Activated CD8-positive, alpha-beta memory T cell treated with anti-CD3 and anti-CD28 coated beads for 24 hours (primary cell): ENCODE results near the gene RGS6.

ENCODE experiments used
- DNase-seq: peaks from one replicate; pipeline ENCODE4 v3.0.0-alpha.2; 2020

RGS6 gene

GRCh38 chr14:72416081-72416849 lies 484.0 kb downstream of the RGS6 start:
- DNase-seq, result no peak

- no peak for DNase-seq
Measured at GRCh38 chr14:72416892-72417291, 484.7 kb downstream of the RGS6 start.

GRCh38 chr14:72418806-72419205 lies 486.6 kb downstream of the RGS6 start:
- DNase-seq, result no peak

GRCh38 chr14:72419226-72419775 lies 487.1 kb downstream of the RGS6 start:
- no peak for DNase-seq

GRCh38 chr14:72420749-72421474 lies 488.7 kb downstream of the RGS6 start:
- DNase-seq, result peak; percentile 93

- DNase-seq, result no peak
Measured at GRCh38 chr14:72423957-72424356, 491.7 kb downstream of the RGS6 start.

GRCh38 chr14:72430457-72430856 lies 498.2 kb downstream of the RGS6 start:
- DNase-seq, result no peak

GRCh38 chr14:72432748-72433147 lies 500.5 kb downstream of the RGS6 start:
- DNase-seq, result no peak

- no peak for DNase-seq
Measured at GRCh38 chr14:72433511-72433910, 501.3 kb downstream of the RGS6 start.

GRCh38 chr14:72434856-72435255 lies 502.6 kb downstream of the RGS6 start:
- DNase-seq, result no peak

- no peak for DNase-seq
Measured at GRCh38 chr14:72439707-72440106, 507.5 kb downstream of the RGS6 start.

- DNase-seq, result no peak
Measured at GRCh38 chr14:72443256-72443655, 511.0 kb downstream of the RGS6 start.

- DNase-seq, result peak; percentile 70
Measured at GRCh38 chr14:72443991-72444441, 511.8 kb downstream of the RGS6 start.

- DNase-seq, result no peak
Measured at GRCh38 chr14:72444701-72445100, 512.5 kb downstream of the RGS6 start.

- DNase-seq, result no peak
Measured at GRCh38 chr14:72448212-72448611, 516.0 kb downstream of the RGS6 start.

- no peak for DNase-seq
Measured at GRCh38 chr14:72450473-72451044, 518.3 kb downstream of the RGS6 start.

- DNase-seq, result peak; percentile 67
Measured at GRCh38 chr14:72451054-72451972, 519.1 kb downstream of the RGS6 start.

GRCh38 chr14:72452774-72453173 lies 520.5 kb downstream of the RGS6 start:
- no peak for DNase-seq

- no peak for DNase-seq
Measured at GRCh38 chr14:72454388-72455160, 522.3 kb downstream of the RGS6 start.

GRCh38 chr14:72457641-72458040 lies 525.4 kb downstream of the RGS6 start:
- DNase-seq, result no peak

- no peak for DNase-seq
Measured at GRCh38 chr14:72462056-72462455, 529.8 kb downstream of the RGS6 start.
